Epithelial cell of esophagus (primary cell): ENCODE measurements around the gene ANKRD63.
A peak's percentile ranks its signal among the peaks of the same experiment; 100 is the strongest.

ENCODE experiments used
- DNase-seq: peaks from one replicate; pipeline ENCODE4 v3.0.0; 2010; ENCODE audit warnings: low read depth
- H3K4me3 ChIP-seq: 2 replicates; pipeline ENCODE4 v1.5.1; 2011; ENCODE audit warnings: mild to moderate bottlenecking, low read length, control low read depth
- TF ChIP-seq, protein P1 (sequence below): IDR thresholded peaks from 2 replicates; pipeline ENCODE4 v1.5.1; 2011; ENCODE audit warnings: low read depth, mild to moderate bottlenecking, low read length, control low read depth, inconsistent platforms; ENCODE audit not compliant: insufficient read depth; ENCODE audit errors: missing control alignments

Gene ANKRD63

DNA sequence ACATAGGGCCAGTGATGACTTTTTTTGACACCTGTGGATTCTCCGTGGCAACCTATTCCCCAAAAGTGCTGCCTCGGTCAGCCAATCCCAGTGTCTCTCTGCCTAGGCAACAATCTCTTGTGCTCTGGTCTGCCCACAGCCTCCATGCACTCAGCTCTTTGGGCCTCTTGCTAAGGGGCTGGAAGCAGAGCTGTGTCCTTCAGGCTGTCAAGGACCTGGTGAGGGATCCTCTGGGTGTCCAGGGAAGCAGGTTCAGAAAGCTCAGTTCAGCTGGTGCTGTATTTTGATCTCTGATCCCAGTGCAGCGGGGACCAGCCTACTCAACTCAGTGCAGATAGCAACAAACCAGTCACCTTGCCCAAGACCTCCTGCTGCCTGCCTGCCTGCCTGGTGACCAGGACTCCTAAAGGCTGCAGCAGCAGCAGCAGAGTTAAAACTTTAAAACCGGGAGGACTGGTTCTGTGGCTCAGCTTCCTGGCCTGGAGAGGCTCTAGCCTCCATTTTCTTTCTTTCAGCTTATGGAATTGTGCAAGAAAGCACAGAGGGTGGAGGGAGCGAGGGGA is 37.8 kb downstream of the ANKRD63 start:
- peak; percentile 91 for DNase-seq
- TF ChIP-seq, protein P1, sequence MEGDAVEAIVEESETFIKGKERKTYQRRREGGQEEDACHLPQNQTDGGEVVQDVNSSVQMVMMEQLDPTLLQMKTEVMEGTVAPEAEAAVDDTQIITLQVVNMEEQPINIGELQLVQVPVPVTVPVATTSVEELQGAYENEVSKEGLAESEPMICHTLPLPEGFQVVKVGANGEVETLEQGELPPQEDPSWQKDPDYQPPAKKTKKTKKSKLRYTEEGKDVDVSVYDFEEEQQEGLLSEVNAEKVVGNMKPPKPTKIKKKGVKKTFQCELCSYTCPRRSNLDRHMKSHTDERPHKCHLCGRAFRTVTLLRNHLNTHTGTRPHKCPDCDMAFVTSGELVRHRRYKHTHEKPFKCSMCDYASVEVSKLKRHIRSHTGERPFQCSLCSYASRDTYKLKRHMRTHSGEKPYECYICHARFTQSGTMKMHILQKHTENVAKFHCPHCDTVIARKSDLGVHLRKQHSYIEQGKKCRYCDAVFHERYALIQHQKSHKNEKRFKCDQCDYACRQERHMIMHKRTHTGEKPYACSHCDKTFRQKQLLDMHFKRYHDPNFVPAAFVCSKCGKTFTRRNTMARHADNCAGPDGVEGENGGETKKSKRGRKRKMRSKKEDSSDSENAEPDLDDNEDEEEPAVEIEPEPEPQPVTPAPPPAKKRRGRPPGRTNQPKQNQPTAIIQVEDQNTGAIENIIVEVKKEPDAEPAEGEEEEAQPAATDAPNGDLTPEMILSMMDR, result no peak
- H3K4me3 ChIP-seq, result no peak overlapping the region

DNA sequence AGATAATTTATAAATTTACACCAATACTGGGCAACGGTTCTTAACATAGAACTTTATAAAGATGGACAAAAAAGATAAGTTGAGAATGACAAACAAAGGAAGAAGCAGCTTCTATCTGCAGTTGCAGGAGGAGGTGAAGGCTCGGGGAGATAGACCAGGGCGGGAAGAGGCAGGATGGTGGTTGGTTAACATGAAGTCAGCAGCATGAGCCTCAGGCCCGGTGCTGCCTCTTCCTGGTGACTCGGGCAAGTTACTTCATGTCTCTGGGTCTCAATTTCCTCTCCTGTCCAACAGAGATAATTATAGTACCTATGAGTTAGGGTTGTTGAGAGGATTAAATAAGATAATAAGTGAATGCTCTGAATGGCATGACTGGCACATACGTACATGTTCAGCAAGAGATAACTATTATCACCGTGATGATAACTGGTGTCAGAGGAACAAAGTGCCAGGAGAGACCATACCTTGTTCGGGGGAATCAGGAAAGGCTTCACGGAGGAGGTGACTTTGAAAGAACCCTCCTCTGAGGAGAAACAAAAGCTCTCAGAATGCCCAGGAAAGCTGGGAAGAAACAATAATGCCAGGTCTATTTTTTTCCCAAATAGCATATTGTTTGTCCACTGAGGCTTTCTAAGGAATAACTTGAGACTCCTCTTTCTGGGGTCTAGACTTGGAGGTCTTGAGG is 39.6 kb downstream of the ANKRD63 start:
- H3K4me3 ChIP-seq, result no peak overlapping the region
- TF ChIP-seq, protein P1, result no peak
- DNase-seq, result peak; percentile 89

DNA sequence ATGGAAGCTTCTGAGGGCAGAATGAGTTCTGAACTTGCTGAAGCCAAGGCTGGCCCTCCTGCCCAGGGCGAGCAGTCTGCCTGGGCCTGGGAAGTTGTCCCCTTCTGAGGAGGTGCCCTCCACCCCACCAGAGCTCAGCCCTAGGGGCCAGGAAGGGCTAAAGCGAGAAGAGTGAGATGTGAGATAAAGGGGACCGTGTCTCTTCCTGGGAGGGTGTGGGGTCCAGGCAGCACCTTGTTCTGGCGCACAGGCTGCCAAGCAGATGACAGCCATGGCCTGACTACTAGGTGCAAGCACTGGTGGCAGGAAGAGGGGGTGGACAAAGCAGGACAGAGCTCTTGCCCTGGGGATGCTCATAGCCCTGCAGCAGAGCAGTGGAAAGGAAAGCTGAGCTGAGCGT is 40.3 kb downstream of the ANKRD63 start:
- TF ChIP-seq, protein P1, result no peak

DNA sequence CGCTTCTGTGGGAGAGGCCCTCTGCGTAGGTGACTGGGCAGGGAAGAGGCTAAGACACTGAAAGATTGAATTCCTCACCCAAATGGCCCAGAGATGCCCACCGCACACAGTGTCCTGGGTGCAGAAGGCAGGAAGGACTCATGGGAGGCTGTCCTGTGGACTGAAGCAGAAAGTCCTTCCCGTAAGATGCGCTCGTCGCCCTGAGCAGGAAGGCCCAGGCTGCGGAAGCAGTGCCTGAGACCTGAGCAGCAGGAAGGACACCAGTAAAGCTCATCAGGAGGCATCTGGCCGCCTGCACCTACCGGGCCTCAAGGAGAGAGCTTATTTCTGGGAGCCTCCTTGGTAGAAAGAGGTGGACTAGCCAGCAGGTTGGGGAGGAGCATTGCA is 40.7 kb downstream of the ANKRD63 start:
- DNase-seq, result no peak
- TF ChIP-seq, protein P1, result no peak
- H3K4me3 ChIP-seq, result no peak overlapping the region

More for the DNA sequence above, 40.3 kb downstream of the ANKRD63 start:
- no peak for DNase-seq
- no peak overlapping the region for H3K4me3 ChIP-seq

DNA sequence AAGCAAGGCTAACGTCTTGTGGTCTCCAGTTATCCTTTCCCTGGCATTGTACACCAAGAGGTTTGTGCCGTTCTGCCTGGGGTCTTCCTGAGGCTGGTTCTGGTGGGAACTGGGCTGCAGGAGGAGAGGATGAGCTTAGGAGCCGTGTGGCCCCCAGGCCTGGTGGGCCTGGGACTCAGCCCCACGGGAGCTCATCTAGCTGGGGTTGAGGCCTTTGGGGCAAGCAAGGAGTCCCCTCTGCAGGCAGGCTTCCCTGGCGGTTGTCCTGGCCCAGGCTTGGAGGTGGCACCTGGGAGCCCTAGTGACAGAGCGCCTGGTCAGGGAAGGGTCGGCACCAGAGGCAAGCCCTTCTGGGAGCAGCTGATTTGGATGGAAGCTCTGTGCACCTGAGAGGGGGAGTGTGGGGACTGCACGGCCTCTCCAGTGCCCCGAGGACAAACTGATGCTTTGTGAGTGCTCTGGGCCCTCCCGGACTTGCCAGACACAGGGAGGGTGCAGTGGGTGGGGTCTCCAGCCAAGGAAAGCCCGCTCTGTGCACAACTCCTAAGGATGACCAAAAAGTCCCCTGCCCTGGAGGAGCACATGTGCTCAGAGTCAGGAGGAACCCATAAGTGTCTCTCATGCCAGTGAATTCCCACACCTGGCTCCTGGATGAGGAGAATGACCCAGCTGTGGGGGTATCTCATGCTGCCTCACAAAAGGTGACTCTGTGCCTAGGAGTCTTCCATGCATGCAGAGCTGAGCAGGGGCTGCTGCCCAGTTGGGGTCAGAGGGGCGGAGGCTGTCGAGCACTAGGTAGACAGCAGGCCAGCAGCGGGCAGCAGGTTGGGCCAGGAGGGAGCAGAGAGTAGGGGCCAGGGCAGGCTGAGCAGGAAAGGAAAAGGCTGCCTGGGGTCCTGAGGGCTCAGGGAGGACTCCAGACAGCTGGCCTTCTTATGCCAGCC is 41.3 kb downstream of the ANKRD63 start:
- peak overlapping the region; percentile 58 for H3K4me3 ChIP-seq
- no peak for DNase-seq
- TF ChIP-seq, protein P1, result no peak

DNA sequence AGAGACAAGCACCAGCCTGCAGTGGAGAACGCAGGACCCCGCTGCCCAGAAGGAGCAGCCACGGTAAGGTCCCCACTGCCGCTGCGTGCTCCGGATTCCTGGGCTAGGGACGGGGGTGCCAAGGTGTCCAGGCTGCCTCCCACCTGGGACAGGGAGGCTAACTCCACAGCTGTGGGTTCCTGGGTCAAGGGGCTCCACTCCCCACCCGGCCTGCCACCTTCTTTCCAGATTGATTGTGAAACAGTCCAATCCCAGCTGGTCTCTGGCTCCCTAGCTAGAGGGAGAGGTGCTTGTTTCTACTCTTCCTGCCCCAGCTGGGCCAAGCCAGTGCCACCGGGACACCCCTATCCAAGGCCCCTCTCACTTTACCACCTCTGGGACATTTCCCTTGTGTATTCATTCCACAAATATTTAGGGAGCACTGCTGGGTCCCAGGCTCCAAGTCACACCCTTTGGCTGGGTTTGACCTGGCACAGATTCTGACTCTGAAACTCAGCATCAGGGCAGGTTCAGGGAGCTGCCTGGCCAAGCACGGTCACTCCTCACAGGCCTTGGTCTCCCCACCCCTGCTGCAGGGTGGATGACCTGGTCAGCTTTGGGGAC is 42.1 kb downstream of the ANKRD63 start:
- H3K4me3 ChIP-seq, result peak overlapping the region; percentile 58
- peak; percentile 55 for DNase-seq
- TF ChIP-seq, protein P1, result no peak
